Left ventricle myocardium inferior (tissue), 1 donor: ENCODE data around the gene UBE2E3. TPM values are rescaled to one million over a fixed set of nuclear protein-coding genes. Genes with fewer than 3 reads are reported as not detected.
"Not testable (repeated sequence)": the region's sequence is repeated elsewhere in the genome, so short reads cannot be mapped to it uniquely, and the experiment has no call there.

Source experiments
- DNase-seq: peaks from one replicate; pipeline ENCODE4 v3.0.0-alpha.2; 2020
- H3K27ac ChIP-seq: fragments of 200-600 bp; replicated peaks from 2 replicates; pipeline ENCODE4 v1.8.0; 2021
- H3K27me3 ChIP-seq: fragments of 200-600 bp; 2 replicates; pipeline ENCODE4 v1.8.0; 2021; ENCODE audit warnings: low read depth
- H3K36me3 ChIP-seq: fragments of 200-600 bp; 2 replicates; pipeline ENCODE4 v1.8.0; 2021
- H3K4me1 ChIP-seq: fragments of 200-600 bp; 2 replicates; pipeline ENCODE4 v1.8.0; 2021
- H3K4me3 ChIP-seq: fragments of 200-600 bp; 2 replicates; pipeline ENCODE4 v1.8.0; 2021; ENCODE audit warnings: mild to moderate bottlenecking, moderate library complexity
- H3K9me3 ChIP-seq: fragments of 200-600 bp; replicated peaks from 2 replicates; pipeline ENCODE4 v1.8.0; 2021
- CTCF ChIP-seq: fragments of 200-600 bp; IDR thresholded peaks from 2 replicates; pipeline ENCODE4 v1.8.0; 2021; ENCODE audit warnings: antibody characterized with exemption, mild to moderate bottlenecking, borderline replicate concordance
- intact Hi-C: fragments of 100-400 bp; cut with micrococcal nuclease; formaldehyde crosslinking; loops from one replicate; pipeline ENCODE4 v1.11.0; 2022
- total RNA-seq: library from RNA; stranded (reverse); fragmentation: NEBNext Ultra II Directional; extraction: Animal tissue kit (Norgen Biotek cat#: 25700); gene quantifications from one replicate; pipeline ENCODE4 v1.2.1, GENCODE V29; 2021
- donor health status: DM: no; HTN: yes; CAD: no; lungs with severe emphysema.

Gene UBE2E3
- total RNA-seq, 1 donor from 2014 or later: 53.5 TPM

- intact Hi-C loops: no loop called here
- Histone ChIP-seq H3K4me1 (peaks cover 8% of the 10 kb centered on the region), H3K9me3 (no peaks in the 10 kb centered on the region), H3K4me3 (no peak overlapping the region), H3K36me3 (no peaks in the 10 kb centered on the region), H3K27ac (no peak overlapping the region), H3K27me3 (no peaks in the 10 kb centered on the region)
- TF ChIP-seq CTCF: no peak
- DNase-seq: no peak
Measured at GRCh38 chr2:181025004-181025403, 44.6 kb downstream of the UBE2E3 start.

- DNase-seq: no peak
- no peak overlapping the region for H3K27ac ChIP-seq
- H3K4me1 ChIP-seq: no peaks in the 10 kb centered on the region
- no peak overlapping the region for H3K4me3 ChIP-seq
- H3K9me3 ChIP-seq: no peaks in the 10 kb centered on the region
- intact Hi-C loops: no loop called here
- H3K36me3 ChIP-seq: no peaks in the 10 kb centered on the region
- H3K27me3 ChIP-seq: no peaks in the 10 kb centered on the region
- TF ChIP-seq CTCF: no peak
Measured at GRCh38 chr2:181036445-181036844, 56.0 kb downstream of the UBE2E3 start.

GRCh38 chr2:181036848-181037603 is 56.6 kb downstream of the UBE2E3 start:
- no peak for TF ChIP-seq CTCF
- no peaks in the 10 kb centered on the region for H3K9me3 ChIP-seq

GRCh38 chr2:181037922-181038321 is 57.5 kb downstream of the UBE2E3 start:
- no peaks in the 10 kb centered on the region for H3K36me3 ChIP-seq
- peaks cover 8% of the 10 kb centered on the region for H3K4me1 ChIP-seq
- intact Hi-C loops: no loop called here
- TF ChIP-seq CTCF: no peak
- H3K4me3 ChIP-seq: no peak overlapping the region
- no peaks in the 10 kb centered on the region for H3K27me3 ChIP-seq
- no peaks in the 10 kb centered on the region for H3K9me3 ChIP-seq
- H3K27ac ChIP-seq: no peak overlapping the region
- no peak for DNase-seq

More at GRCh38 chr2:181036848-181037603, 56.6 kb downstream of the UBE2E3 start:
- Histone ChIP-seq H3K4me1 (no peaks in the 10 kb centered on the region), H3K27ac (no peak overlapping the region), H3K27me3 (no peaks in the 10 kb centered on the region), H3K4me3 (no peak overlapping the region), H3K36me3 (no peaks in the 10 kb centered on the region)
- no peak for DNase-seq
- intact Hi-C loops: no loop called here

- no peaks in the 10 kb centered on the region for H3K36me3 ChIP-seq
- DNase-seq: no peak
- H3K4me1 ChIP-seq: peaks cover 8% of the 10 kb centered on the region
- H3K9me3 ChIP-seq: no peaks in the 10 kb centered on the region
- no peak for TF ChIP-seq CTCF
- intact Hi-C loops: no loop called here
- no peak overlapping the region for H3K4me3 ChIP-seq
- H3K27me3 ChIP-seq: no peaks in the 10 kb centered on the region
- H3K27ac ChIP-seq: no peak overlapping the region
Measured at GRCh38 chr2:181038796-181039195, 58.4 kb downstream of the UBE2E3 start.

- H3K27me3 ChIP-seq, H3K36me3 ChIP-seq, H3K9me3 ChIP-seq, DNase-seq, H3K27ac ChIP-seq, H3K4me3 ChIP-seq, intact Hi-C loops: not testable (repeated sequence)
- peaks cover 17% of the 10 kb centered on the region for H3K4me1 ChIP-seq
Measured at GRCh38 chr2:181040839-181041238, 60.4 kb downstream of the UBE2E3 start.
